Activated naive CD4-positive, alpha-beta T cell treated with anti-CD3 and anti-CD28 coated beads, Interleukin-2, amount 10 ng/mL, durations not matched to agents 7 days and 5 days (primary cell): ENCODE data around the gene ST6GALNAC5.
"Not testable (repeated sequence)": the region's sequence is repeated elsewhere in the genome, so short reads cannot be mapped to it uniquely, and the experiment has no call there.

Experiments used
- CTCF ChIA-PET: fragments of 350-600 bp; sonication (Branson Sonifier 250); formaldehyde crosslinking; loops from one replicate; lab custom pipeline; 2021; ENCODE audit warnings: antibody characterized with exemption; lab: Charles Lee
- DNase-seq: peaks from one replicate; pipeline ENCODE4 v3.0.0-alpha.2; 2020
- H3K27ac Mint-ChIP-seq: one replicate; pipeline ENCODE4 v1.8.0; 2021; ENCODE audit warnings: mild to moderate bottlenecking, moderate library complexity, mixed read lengths
- H3K27me3 Mint-ChIP-seq: one replicate; pipeline ENCODE4 v1.8.0; 2021; ENCODE audit warnings: mild to moderate bottlenecking, mixed read lengths
- H3K36me3 Mint-ChIP-seq: one replicate; pipeline ENCODE4 v1.8.0; 2021; ENCODE audit warnings: mixed read lengths
- H3K4me1 Mint-ChIP-seq: one replicate; pipeline ENCODE4 v1.8.0; 2021; ENCODE audit warnings: mixed read lengths
- H3K4me3 Mint-ChIP-seq: one replicate; pipeline ENCODE4 v1.8.0; 2021; ENCODE audit warnings: mild to moderate bottlenecking, moderate library complexity, mixed read lengths
- H3K9me3 Mint-ChIP-seq: one replicate; pipeline ENCODE4 v1.8.0; 2021; ENCODE audit warnings: mixed read lengths

Gene ST6GALNAC5

GRCh38 chr1:76867342-76868130, at the start of gene ST6GALNAC5:
Gene ST6GALNAC5, plus strand, starts transcription at chr1:76867480.
- no peak for DNase-seq
- Mint-ChIP-seq H3K4me1 (peaks cover 12% of the 10 kb centered on the region), H3K36me3 (no peaks in the 10 kb centered on the region), H3K27ac (no peak within 1 kb of the TSS), H3K4me3 (peak within 1 kb of the TSS; percentile 54), H3K27me3 (peaks cover 35% of the 10 kb centered on the region), H3K9me3 (no peaks in the 10 kb centered on the region)
- CTCF ChIA-PET: interaction anchor here (0.7 kb wide), 1 partner anchor 1115 kb away, joined by 3 read pairs; no protein-coding TSS in a partner anchor

GRCh38 chr1:76820028-76820427, 47.3 kb upstream of the ST6GALNAC5 start:
- H3K4me3 Mint-ChIP-seq: no peak overlapping the region
- H3K27ac Mint-ChIP-seq: no peak overlapping the region
- CTCF ChIA-PET: no interaction called here
- H3K36me3 Mint-ChIP-seq: no peaks in the 10 kb centered on the region
- no peaks in the 10 kb centered on the region for H3K9me3 Mint-ChIP-seq
- DNase-seq: no peak
- no peaks in the 10 kb centered on the region for H3K4me1 Mint-ChIP-seq
- no peaks in the 10 kb centered on the region for H3K27me3 Mint-ChIP-seq

GRCh38 chr1:76822961-76823360, 44.3 kb upstream of the ST6GALNAC5 start:
- H3K27ac Mint-ChIP-seq, CTCF ChIA-PET, H3K27me3 Mint-ChIP-seq, H3K4me1 Mint-ChIP-seq, H3K4me3 Mint-ChIP-seq, H3K36me3 Mint-ChIP-seq, DNase-seq, H3K9me3 Mint-ChIP-seq: not testable (repeated sequence)

GRCh38 chr1:76824106-76824505, 43.2 kb upstream of the ST6GALNAC5 start:
- Mint-ChIP-seq H3K4me3 (no peak overlapping the region), H3K4me1 (no peaks in the 10 kb centered on the region), H3K36me3 (no peaks in the 10 kb centered on the region), H3K9me3 (no peaks in the 10 kb centered on the region), H3K27me3 (no peaks in the 10 kb centered on the region), H3K27ac (no peak overlapping the region)
- DNase-seq: no peak
- CTCF ChIA-PET: no interaction called here

GRCh38 chr1:76826072-76826845, 41.0 kb upstream of the ST6GALNAC5 start:
- CTCF ChIA-PET: no interaction called here
- Mint-ChIP-seq H3K9me3 (no peaks in the 10 kb centered on the region), H3K4me3 (no peak overlapping the region), H3K36me3 (no peaks in the 10 kb centered on the region), H3K27ac (no peak overlapping the region), H3K4me1 (peaks cover 8% of the 10 kb centered on the region), H3K27me3 (no peaks in the 10 kb centered on the region)
- no peak for DNase-seq

GRCh38 chr1:76827066-76827465, 40.2 kb upstream of the ST6GALNAC5 start:
- Mint-ChIP-seq H3K27ac (no peak overlapping the region), H3K36me3 (no peaks in the 10 kb centered on the region), H3K4me1 (peaks cover 8% of the 10 kb centered on the region), H3K4me3 (no peak overlapping the region), H3K27me3 (peaks cover 4% of the 10 kb centered on the region), H3K9me3 (no peaks in the 10 kb centered on the region)
- DNase-seq: no peak
- CTCF ChIA-PET: no interaction called here

GRCh38 chr1:76830373-76830772, 36.9 kb upstream of the ST6GALNAC5 start:
- CTCF ChIA-PET: no interaction called here
- Mint-ChIP-seq H3K27me3 (peaks cover 8% of the 10 kb centered on the region), H3K9me3 (no peaks in the 10 kb centered on the region), H3K36me3 (no peaks in the 10 kb centered on the region), H3K4me1 (peaks cover 8% of the 10 kb centered on the region), H3K4me3 (no peak overlapping the region), H3K27ac (no peak overlapping the region)
- no peak for DNase-seq

- Mint-ChIP-seq H3K4me3 (no peak overlapping the region), H3K27me3 (peaks cover 11% of the 10 kb centered on the region), H3K36me3 (no peaks in the 10 kb centered on the region), H3K9me3 (no peaks in the 10 kb centered on the region), H3K27ac (no peak overlapping the region), H3K4me1 (peaks cover 8% of the 10 kb centered on the region)
- no peak for DNase-seq
- CTCF ChIA-PET: no interaction called here
These were observed 34.8 kb upstream of the ST6GALNAC5 start for GRCh38 chr1:76832521-76832920.

GRCh38 chr1:76833151-76833550, 34.1 kb upstream of the ST6GALNAC5 start:
- DNase-seq: no peak
- no peak overlapping the region for H3K4me3 Mint-ChIP-seq
- no peak overlapping the region for H3K27ac Mint-ChIP-seq
- H3K9me3 Mint-ChIP-seq: no peaks in the 10 kb centered on the region
- H3K36me3 Mint-ChIP-seq: no peaks in the 10 kb centered on the region
- peaks cover 11% of the 10 kb centered on the region for H3K27me3 Mint-ChIP-seq
- CTCF ChIA-PET: no interaction called here
- H3K4me1 Mint-ChIP-seq: peaks cover 8% of the 10 kb centered on the region

GRCh38 chr1:76833856-76834255, 33.4 kb upstream of the ST6GALNAC5 start:
- Mint-ChIP-seq H3K4me1 (peaks cover 8% of the 10 kb centered on the region), H3K9me3 (no peaks in the 10 kb centered on the region), H3K27ac (no peak overlapping the region), H3K4me3 (no peak overlapping the region), H3K27me3 (peaks cover 11% of the 10 kb centered on the region), H3K36me3 (no peaks in the 10 kb centered on the region)
- DNase-seq: no peak
- CTCF ChIA-PET: no interaction called here

- peaks cover 5% of the 10 kb centered on the region for H3K4me1 Mint-ChIP-seq
- no peak overlapping the region for H3K27ac Mint-ChIP-seq
- no peak overlapping the region for H3K4me3 Mint-ChIP-seq
- no peaks in the 10 kb centered on the region for H3K9me3 Mint-ChIP-seq
- CTCF ChIA-PET: no interaction called here
- H3K27me3 Mint-ChIP-seq: peaks cover 11% of the 10 kb centered on the region
- H3K36me3 Mint-ChIP-seq: no peaks in the 10 kb centered on the region
- DNase-seq: no peak
These were observed 32.1 kb upstream of the ST6GALNAC5 start for GRCh38 chr1:76835203-76835602.

GRCh38 chr1:76840278-76840677, 27.0 kb upstream of the ST6GALNAC5 start:
- DNase-seq: no peak
- H3K9me3 Mint-ChIP-seq: no peaks in the 10 kb centered on the region
- H3K27ac Mint-ChIP-seq: no peak overlapping the region
- H3K4me1 Mint-ChIP-seq: peaks cover 8% of the 10 kb centered on the region
- CTCF ChIA-PET: no interaction called here
- H3K4me3 Mint-ChIP-seq: no peak overlapping the region
- H3K27me3 Mint-ChIP-seq: peaks cover 4% of the 10 kb centered on the region
- no peaks in the 10 kb centered on the region for H3K36me3 Mint-ChIP-seq

- Mint-ChIP-seq H3K27ac (no peak overlapping the region), H3K4me1 (peaks cover 8% of the 10 kb centered on the region), H3K36me3 (no peaks in the 10 kb centered on the region), H3K27me3 (peaks cover 4% of the 10 kb centered on the region), H3K4me3 (no peak overlapping the region), H3K9me3 (no peaks in the 10 kb centered on the region)
- DNase-seq: no peak
- CTCF ChIA-PET: no interaction called here
These were observed 25.8 kb upstream of the ST6GALNAC5 start for GRCh38 chr1:76841460-76841859.

- CTCF ChIA-PET: no interaction called here
- Mint-ChIP-seq H3K27me3 (no peaks in the 10 kb centered on the region), H3K9me3 (no peaks in the 10 kb centered on the region), H3K27ac (no peak overlapping the region), H3K4me3 (no peak overlapping the region), H3K36me3 (no peaks in the 10 kb centered on the region), H3K4me1 (peaks cover 8% of the 10 kb centered on the region)
- no peak for DNase-seq
These were observed 23.3 kb upstream of the ST6GALNAC5 start for GRCh38 chr1:76843821-76844464.
